Body of pancreas (tissue), 4 donors: Measurements from ENCODE around the gene CLECL1. TPM values are rescaled to one million over a fixed set of nuclear protein-coding genes. Genes with fewer than 3 reads are reported as not detected.

Experiments
- ATAC-seq: fragments of 150-250 bp; one replicate; pipeline ENCODE4 v1.9.1; 2016
- DNase-seq, 4 donors: peaks; one replicate each; pipeline ENCODE4 v3.0.0-alpha.2; 2019
- H3K27ac ChIP-seq, 4 donors: fragments of 200-600 bp; sonication (generic); 1 replicate in 3 of 4; 2 replicates in 1 of 4; pipeline versions ENCODE4 v1.5.1 to v1.6.1; 2016 to 2019; ENCODE audit warnings: mild to moderate bottlenecking in 1 of 4, mixed read lengths in 1 of 4, moderate library complexity in 1 of 4
- H3K27me3 ChIP-seq, 2 donors: fragments of 200-600 bp; sonication (generic); one replicate each; pipeline ENCODE4 v1.6.0; 2016; ENCODE audit warnings: mild to moderate bottlenecking in 1 of 2
- H3K36me3 ChIP-seq, 2 donors: fragments of 200-600 bp; sonication (generic); replicated peaks in 1 of 2; 2 replicates each; pipeline ENCODE4 v1.5.1; 2016; ENCODE audit warnings: low read depth in 2 of 2; ENCODE audit not compliant: insufficient read depth in 1 of 2
- H3K4me1 ChIP-seq: fragments of 200-600 bp; sonication (generic); one replicate; pipeline ENCODE4 v1.6.0; 2016
- H3K4me3 ChIP-seq, 2 donors: fragments of 200-600 bp; sonication (generic); 1 replicate in 1 of 2; 2 replicates in 1 of 2; pipeline ENCODE4 v1.5.1; 2016 to 2019
- H3K9me3 ChIP-seq, 3 donors: fragments of 200-600 bp; sonication (generic); 1 replicate in 2 of 3; 2 replicates in 1 of 3; pipeline ENCODE4 v1.5.1; 2016
- POLR2A ChIP-seq, 3 donors: fragments of 450-650 bp; IDR thresholded peaks; one replicate each; pipeline ENCODE4 v1.6.1; 2016; ENCODE audit warnings: antibody characterized with exemption in 3 of 3, mild to moderate bottlenecking in 2 of 3
- WGBS, 2 donors: methylation state at CpG; one replicate each; pipeline ENCODE4 v1.1.5; 2017; 5-methylcytosine and 5-hydroxymethylcytosine counted together
- intact Hi-C: fragments of 100-400 bp; cut with DNase I; formaldehyde crosslinking; loops from one replicate; pipeline ENCODE4 v1.15.1; 2023
- total RNA-seq, 2 donors: library from RNA; depleted of rRNA; stranded (reverse); fragments of >200 nt; gene quantifications; one replicate each; pipeline ENCODE4 v1.1.0, GENCODE V29; 2016
- TF ChIP-seq, protein P1 (sequence below), 7 experiments: fragments of 450-650 bp in 4 of 7; fragments of 200-600 bp in 3 of 7; sonication (generic) in 3 of 7; IDR thresholded peaks; one replicate each; pipeline ENCODE4 v1.5.1; 2016 to 2019; ENCODE audit warnings: antibody characterized with exemption in 7 of 7

The CLECL1 gene
- total RNA-seq, 2 donors from 2014 or later: not detected

DNA sequence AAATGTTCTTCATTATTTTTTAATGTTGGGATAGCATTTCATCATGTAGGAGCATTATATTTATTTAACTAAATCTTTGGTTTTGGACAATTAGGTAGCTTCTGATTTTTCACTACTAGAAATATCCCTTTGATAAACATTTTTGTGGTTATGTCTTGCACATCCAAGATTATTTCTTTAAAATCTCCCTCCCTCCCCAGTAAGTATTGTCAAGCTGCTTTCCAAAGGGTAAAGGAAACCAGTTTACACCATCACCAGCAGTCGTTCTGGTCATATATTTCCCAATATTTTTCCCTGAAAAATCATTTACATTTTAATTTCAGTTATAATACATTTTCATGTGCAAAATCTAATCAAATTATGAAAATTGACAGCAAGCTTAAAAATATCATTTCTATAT lies 16.7 kb upstream of the CLECL1 start:
- no peak for ATAC-seq
- DNase-seq: no peak
- Histone ChIP-seq H3K4me3 (no peak overlapping the region), H3K36me3 (no peaks in the 10 kb centered on the region), H3K27ac (no peak overlapping the region), H3K9me3 (no peaks in the 10 kb centered on the region), H3K4me1 (peaks cover 4% of the 10 kb centered on the region), H3K27me3 (no peaks in the 10 kb centered on the region)
- intact Hi-C loops: loop anchor here (10.0 kb wide), 1 partner anchor 175 kb away; no protein-coding TSS in a partner anchor
- 0% methylated on average over 1 of the region's 1 CpG; no CpG with 5 or more reads in 1 of the 2 donors for WGBS, 2 donors
- TF ChIP-seq, protein P1, sequence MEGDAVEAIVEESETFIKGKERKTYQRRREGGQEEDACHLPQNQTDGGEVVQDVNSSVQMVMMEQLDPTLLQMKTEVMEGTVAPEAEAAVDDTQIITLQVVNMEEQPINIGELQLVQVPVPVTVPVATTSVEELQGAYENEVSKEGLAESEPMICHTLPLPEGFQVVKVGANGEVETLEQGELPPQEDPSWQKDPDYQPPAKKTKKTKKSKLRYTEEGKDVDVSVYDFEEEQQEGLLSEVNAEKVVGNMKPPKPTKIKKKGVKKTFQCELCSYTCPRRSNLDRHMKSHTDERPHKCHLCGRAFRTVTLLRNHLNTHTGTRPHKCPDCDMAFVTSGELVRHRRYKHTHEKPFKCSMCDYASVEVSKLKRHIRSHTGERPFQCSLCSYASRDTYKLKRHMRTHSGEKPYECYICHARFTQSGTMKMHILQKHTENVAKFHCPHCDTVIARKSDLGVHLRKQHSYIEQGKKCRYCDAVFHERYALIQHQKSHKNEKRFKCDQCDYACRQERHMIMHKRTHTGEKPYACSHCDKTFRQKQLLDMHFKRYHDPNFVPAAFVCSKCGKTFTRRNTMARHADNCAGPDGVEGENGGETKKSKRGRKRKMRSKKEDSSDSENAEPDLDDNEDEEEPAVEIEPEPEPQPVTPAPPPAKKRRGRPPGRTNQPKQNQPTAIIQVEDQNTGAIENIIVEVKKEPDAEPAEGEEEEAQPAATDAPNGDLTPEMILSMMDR (IDR thresholded peaks at IDR 0.05): no peak
- no peak for TF ChIP-seq POLR2A (IDR thresholded peaks at IDR 0.05)

DNA sequence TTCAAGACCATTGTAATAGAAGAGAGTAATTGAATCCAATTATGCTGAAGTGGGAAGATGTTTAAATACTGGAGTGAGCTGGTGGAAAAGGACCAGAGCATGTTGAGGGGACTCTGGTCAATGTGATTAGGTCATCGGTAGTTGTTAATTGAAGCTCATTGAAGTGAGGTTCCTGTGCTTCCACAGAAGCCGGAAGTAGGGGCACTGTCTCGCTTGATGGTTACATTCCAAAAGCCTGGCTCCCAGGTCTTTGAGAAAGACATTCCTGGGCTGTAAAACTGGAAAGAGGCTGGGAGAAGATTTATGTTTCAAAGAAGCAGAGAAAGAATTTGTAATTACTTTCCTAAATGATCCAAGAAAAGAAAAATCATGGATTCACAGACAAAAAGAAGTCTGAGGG lies 12.3 kb upstream of the CLECL1 start:
- no peaks in the 10 kb centered on the region for H3K9me3 ChIP-seq
- intact Hi-C loops: loop anchor here (10.0 kb wide), 1 partner anchor 180 kb away; no protein-coding TSS in a partner anchor
- no peak for TF ChIP-seq POLR2A (IDR thresholded peaks at IDR 0.05)
- TF ChIP-seq, protein P1 (IDR thresholded peaks at IDR 0.05): no peak
- no peak for ATAC-seq
- H3K4me1 ChIP-seq: peaks cover 15% of the 10 kb centered on the region
- no peak overlapping the region for H3K4me3 ChIP-seq
- no peaks in the 10 kb centered on the region for H3K27me3 ChIP-seq
- WGBS, 2 donors: 63 to 87% methylated on average over 3 of the region's 3 CpGs
- no peak overlapping the region for H3K27ac ChIP-seq
- no peaks in the 10 kb centered on the region for H3K36me3 ChIP-seq
- DNase-seq: no peak

DNA sequence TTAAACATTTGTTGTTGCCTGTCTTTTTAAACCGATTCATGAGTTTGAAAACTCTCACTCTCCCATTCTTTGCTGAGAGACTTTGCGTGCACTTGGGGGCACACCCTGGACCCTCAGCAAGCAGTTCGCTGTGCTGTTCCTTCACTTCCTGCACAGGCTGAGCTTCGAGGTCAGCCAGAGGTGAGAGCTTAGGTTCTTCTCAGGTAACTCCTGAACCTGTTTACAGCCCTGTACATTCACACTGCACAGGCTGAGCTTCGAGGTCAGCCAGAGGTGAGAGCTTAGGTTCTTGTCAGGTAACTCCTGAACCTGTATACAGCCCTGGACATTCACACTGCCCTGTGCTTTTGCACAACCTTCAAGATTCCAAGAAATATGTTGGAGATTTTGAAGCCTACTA lies 9.8 kb upstream of the CLECL1 start:
- Histone ChIP-seq H3K4me1 (peaks cover 15% of the 10 kb centered on the region), H3K27ac (peak overlapping the region in 2 of 4 donors; percentile 10 to 30), H3K4me3 (no peak overlapping the region), H3K9me3 (no peaks in the 10 kb centered on the region), H3K27me3 (no peaks in the 10 kb centered on the region), H3K36me3 (no peaks in the 10 kb centered on the region)
- intact Hi-C loops: loop anchor here (10.0 kb wide), 1 partner anchor 182 kb away; no protein-coding TSS in a partner anchor
- ATAC-seq: peak; percentile 42
- WGBS, 2 donors: 27 to 35% methylated on average over 5 of the region's 5 CpGs
- DNase-seq: peak in 1 of 4 donors; percentile 12
- TF ChIP-seq POLR2A (IDR thresholded peaks at IDR 0.05): no peak
- TF ChIP-seq, protein P1 (IDR thresholded peaks at IDR 0.05): no peak

DNA sequence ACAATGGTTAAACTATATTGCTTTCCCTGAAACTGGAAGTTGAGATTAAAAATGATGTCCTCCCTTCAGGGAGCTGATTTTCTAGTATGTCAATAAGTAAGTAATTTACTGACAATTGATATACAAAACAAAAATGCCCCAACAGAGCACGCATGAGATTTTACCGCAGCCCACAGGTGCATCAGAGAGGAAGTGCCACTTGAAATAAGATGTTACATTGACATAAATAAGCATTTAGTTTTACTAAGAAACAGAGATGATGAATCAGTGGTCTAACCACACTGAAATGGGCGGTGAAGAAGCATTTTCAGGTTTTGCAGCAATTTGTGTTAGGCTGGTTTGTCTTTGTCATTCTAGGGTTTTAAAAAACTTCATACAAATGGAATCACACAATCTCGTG lies 8.8 kb upstream of the CLECL1 start:
- TF ChIP-seq, protein P1 (IDR thresholded peaks at IDR 0.05): no peak
- TF ChIP-seq POLR2A (IDR thresholded peaks at IDR 0.05): no peak
- Histone ChIP-seq H3K4me3 (no peak overlapping the region), H3K36me3 (no peaks in the 10 kb centered on the region), H3K9me3 (no peaks in the 10 kb centered on the region), H3K27ac (no peak overlapping the region), H3K4me1 (peaks cover 15% of the 10 kb centered on the region), H3K27me3 (no peaks in the 10 kb centered on the region)
- 63 to 74% methylated on average over 4 of the region's 4 CpGs for WGBS, 2 donors
- ATAC-seq (no peak), DNase-seq (peak in 1 of 4 donors; percentile 18)
- intact Hi-C loops: loop anchor here (10.0 kb wide), 1 partner anchor 183 kb away; no protein-coding TSS in a partner anchor
